ENCODE measurements around the gene CAMK2A. TPM values are rescaled to one million over a fixed set of nuclear protein-coding genes. Genes with fewer than 3 reads are reported as not detected.
A peak's percentile ranks its signal among the peaks of the same experiment; 100 is the strongest.

The CAMK2A gene
- total and polyA plus RNA-seq, 2 donors (not counting 1 experiment from before 2014, with no cell fraction given) = 2.1 to 3.1 TPM

DNA sequence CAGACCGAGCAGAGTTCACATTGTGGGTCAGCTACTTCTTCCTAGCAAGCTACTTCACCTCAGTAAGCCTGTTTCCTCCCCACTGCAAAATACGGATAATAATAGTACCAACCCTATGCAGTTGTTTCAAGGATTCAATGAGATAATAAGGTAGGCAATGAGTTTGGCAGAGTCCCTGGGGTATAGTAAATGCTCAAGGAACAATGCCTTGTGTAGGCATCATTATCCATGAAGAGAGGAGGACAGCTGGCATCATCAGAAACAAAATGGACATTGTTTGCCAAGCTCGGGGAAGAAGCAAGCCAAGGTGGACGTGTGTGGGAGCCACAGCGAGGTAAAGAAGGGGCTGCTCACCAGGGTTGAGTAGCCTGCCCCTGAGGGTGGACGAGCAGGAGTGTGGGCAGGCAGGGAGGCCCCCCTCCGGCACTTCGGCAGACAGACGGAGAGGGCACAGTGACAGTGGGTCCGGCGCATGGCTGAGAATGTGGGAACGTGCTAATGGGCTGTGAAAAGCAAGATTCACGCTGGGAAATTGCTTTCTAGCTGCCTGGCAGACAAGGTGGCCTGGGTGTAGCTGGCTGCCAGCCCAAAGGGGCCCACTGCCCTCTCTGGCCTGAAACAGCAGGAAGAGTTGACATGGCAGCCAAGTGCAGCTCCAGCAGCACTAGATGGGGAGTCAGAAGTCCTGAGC lies 10.1 kb downstream of the CAMK2A start:
- Histone ChIP-seq H2AFZ (ENCODE audit: low read length) (no peak overlapping the region), H3K4me1 (ENCODE audit: control insufficient read depth, extremely low read depth, insufficient read depth, low read length) (peaks cover 5% of the 10 kb centered on the region), H3K9ac (ENCODE audit: insufficient read depth, low read length) (no peak overlapping the region), H3K27me3 (ENCODE audit: control insufficient read depth, insufficient read depth, low read length) (no peaks in the 10 kb centered on the region), H4K20me1 (ENCODE audit: control insufficient read depth, extremely low read depth, insufficient read depth, low read length) (no peaks in the 10 kb centered on the region), H3K4me2 (ENCODE audit: extremely low read depth, insufficient read depth, low read length) (no peak overlapping the region), H3K9me3 (ENCODE audit: control insufficient read depth, insufficient read depth, low read depth, low read length) (no peaks in the 10 kb centered on the region), H3K79me2 (ENCODE audit: control insufficient read depth, insufficient read depth, low read length) (no peaks in the 10 kb centered on the region), H3K27ac (ENCODE audit: insufficient read depth, low read length) (no peak overlapping the region), H3K36me3 (ENCODE audit: control insufficient read depth, insufficient read depth, low read length) (no peaks in the 10 kb centered on the region), H3K4me3 (replicated peaks in 1 of 4; ENCODE audit: control extremely low read depth in 1 of 4, insufficient read depth in 1 of 4, low read depth in 3 of 4, low read length in 4 of 4) (no peak overlapping the region)
- DNase-seq (ENCODE audit: low read depth in 2 of 2) = no peak
- TF ChIP-seq CTCF (conservative IDR thresholded peaks at IDR 0.05 in 1 of 2, IDR thresholded peaks at IDR 0.05 in 1 of 2; ENCODE audit: low read depth in 1 of 2, low read length in 2 of 2) (no peak), EZH2 (IDR thresholded peaks at IDR 0.05; ENCODE audit: low read length, missing control alignments) (no peak)

DNA sequence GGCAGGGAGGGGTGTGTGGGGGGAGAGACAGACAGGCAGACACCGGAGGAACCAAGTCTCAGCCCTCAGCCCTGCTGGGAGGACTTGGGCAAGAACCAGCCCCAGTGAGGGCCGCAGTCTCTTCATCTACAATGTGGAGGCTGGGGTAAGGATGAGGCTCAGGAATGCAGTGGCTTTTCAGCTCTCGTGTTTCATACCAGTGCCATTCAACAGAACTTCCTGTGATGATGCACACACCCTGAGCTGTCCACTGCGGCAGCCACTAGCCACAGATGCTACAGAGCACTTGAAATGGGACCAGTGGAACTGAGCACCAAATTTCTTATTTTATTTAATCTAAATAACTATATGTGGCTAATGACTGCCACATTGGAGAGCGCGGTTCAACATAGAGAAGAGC lies 10.7 kb downstream of the CAMK2A start:
- H4K20me1 ChIP-seq (ENCODE audit: control insufficient read depth, extremely low read depth, insufficient read depth, low read length) = no peaks in the 10 kb centered on the region
- no peaks in the 10 kb centered on the region for H3K27me3 ChIP-seq (ENCODE audit: control insufficient read depth, insufficient read depth, low read length)
- peak; percentile 58 to 92 for DNase-seq (ENCODE audit: low read depth in 2 of 2)
- H3K4me3 ChIP-seq (replicated peaks in 1 of 4; ENCODE audit: control extremely low read depth in 1 of 4, insufficient read depth in 1 of 4, low read depth in 3 of 4, low read length in 4 of 4) = no peak overlapping the region
- H3K4me2 ChIP-seq (ENCODE audit: extremely low read depth, insufficient read depth, low read length) = no peak overlapping the region
- no peaks in the 10 kb centered on the region for H3K36me3 ChIP-seq (ENCODE audit: control insufficient read depth, insufficient read depth, low read length)
- H3K4me1 ChIP-seq (ENCODE audit: control insufficient read depth, extremely low read depth, insufficient read depth, low read length) = peaks cover 5% of the 10 kb centered on the region
- no peaks in the 10 kb centered on the region for H3K79me2 ChIP-seq (ENCODE audit: control insufficient read depth, insufficient read depth, low read length)
- H3K9ac ChIP-seq (ENCODE audit: insufficient read depth, low read length) = no peak overlapping the region
- no peak overlapping the region for H2AFZ ChIP-seq (ENCODE audit: low read length)
- no peak for TF ChIP-seq CTCF (conservative IDR thresholded peaks at IDR 0.05 in 1 of 2, IDR thresholded peaks at IDR 0.05 in 1 of 2; ENCODE audit: low read depth in 1 of 2, low read length in 2 of 2)
- no peak for TF ChIP-seq EZH2 (IDR thresholded peaks at IDR 0.05; ENCODE audit: low read length, missing control alignments)
- H3K27ac ChIP-seq (ENCODE audit: insufficient read depth, low read length) = no peak overlapping the region
- no peaks in the 10 kb centered on the region for H3K9me3 ChIP-seq (ENCODE audit: control insufficient read depth, insufficient read depth, low read depth, low read length)

GRCh38 chr5:150278046-150278730 lies 11.4 kb downstream of the CAMK2A start:
- Histone ChIP-seq H3K79me2 (ENCODE audit: control insufficient read depth, insufficient read depth, low read length) (no peaks in the 10 kb centered on the region), H3K4me3 (replicated peaks in 1 of 4; ENCODE audit: control extremely low read depth in 1 of 4, insufficient read depth in 1 of 4, low read depth in 3 of 4, low read length in 4 of 4) (no peak overlapping the region), H3K9me3 (ENCODE audit: control insufficient read depth, insufficient read depth, low read depth, low read length) (no peaks in the 10 kb centered on the region), H3K4me2 (ENCODE audit: extremely low read depth, insufficient read depth, low read length) (no peak overlapping the region), H3K27ac (ENCODE audit: insufficient read depth, low read length) (no peak overlapping the region), H3K4me1 (ENCODE audit: control insufficient read depth, extremely low read depth, insufficient read depth, low read length) (peaks cover 5% of the 10 kb centered on the region), H3K9ac (ENCODE audit: insufficient read depth, low read length) (no peak overlapping the region), H2AFZ (ENCODE audit: low read length) (no peak overlapping the region), H3K36me3 (ENCODE audit: control insufficient read depth, insufficient read depth, low read length) (no peaks in the 10 kb centered on the region), H3K27me3 (ENCODE audit: control insufficient read depth, insufficient read depth, low read length) (no peaks in the 10 kb centered on the region), H4K20me1 (ENCODE audit: control insufficient read depth, extremely low read depth, insufficient read depth, low read length) (no peaks in the 10 kb centered on the region)
- peak in 1 of 2 donors; percentile 44 for DNase-seq (ENCODE audit: low read depth in 2 of 2)
- no peak for TF ChIP-seq CTCF (conservative IDR thresholded peaks at IDR 0.05 in 1 of 2, IDR thresholded peaks at IDR 0.05 in 1 of 2; ENCODE audit: low read depth in 1 of 2, low read length in 2 of 2)
- no peak for TF ChIP-seq EZH2 (IDR thresholded peaks at IDR 0.05; ENCODE audit: low read length, missing control alignments)

Data from fibroblast of lung (primary cell).